ENCODE measurements around the gene KCNA2.

DNA sequence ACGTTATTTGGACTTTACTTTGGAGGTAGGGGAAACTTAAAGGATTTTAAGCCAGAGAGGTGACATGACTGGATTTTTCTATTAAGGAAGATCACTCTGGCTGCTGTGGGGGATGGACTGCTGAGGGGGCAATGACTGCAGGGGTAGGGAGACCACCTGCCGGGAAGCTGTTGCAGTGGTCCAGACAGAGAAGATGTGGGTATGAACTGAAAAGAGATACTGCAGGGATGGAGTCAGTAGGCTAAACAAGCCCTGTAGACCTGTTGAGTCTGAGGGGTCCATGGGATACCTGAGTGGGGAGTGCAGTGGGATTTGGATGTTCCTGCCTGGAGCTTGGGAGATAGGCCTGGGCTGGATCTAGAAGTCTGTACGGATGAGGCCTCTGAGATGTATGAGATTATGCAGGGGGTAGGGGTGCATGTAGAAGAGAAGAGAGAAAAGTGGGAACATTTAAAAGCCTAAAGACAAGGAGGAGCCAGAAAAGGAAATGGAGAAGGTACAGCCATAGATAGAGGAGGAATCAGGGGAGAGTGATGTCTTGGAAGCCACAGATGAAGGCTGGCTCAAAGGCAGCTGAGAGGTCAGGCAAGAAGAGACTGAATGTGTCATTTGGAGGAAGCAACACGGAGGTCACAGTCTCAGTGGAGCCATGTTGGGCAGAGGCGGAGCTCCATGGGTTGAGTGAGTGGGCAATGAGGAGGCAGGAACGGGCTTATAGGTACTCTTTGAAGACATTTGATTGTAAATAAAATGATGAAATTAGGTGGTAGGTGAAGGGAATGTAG is 25.9 kb upstream of the KCNA2 start:
- no peak for TF ChIP-seq POLR2A (IDR thresholded peaks at IDR 0.05; ENCODE audit: low read depth, low read length)
- TF ChIP-seq, protein P1, sequence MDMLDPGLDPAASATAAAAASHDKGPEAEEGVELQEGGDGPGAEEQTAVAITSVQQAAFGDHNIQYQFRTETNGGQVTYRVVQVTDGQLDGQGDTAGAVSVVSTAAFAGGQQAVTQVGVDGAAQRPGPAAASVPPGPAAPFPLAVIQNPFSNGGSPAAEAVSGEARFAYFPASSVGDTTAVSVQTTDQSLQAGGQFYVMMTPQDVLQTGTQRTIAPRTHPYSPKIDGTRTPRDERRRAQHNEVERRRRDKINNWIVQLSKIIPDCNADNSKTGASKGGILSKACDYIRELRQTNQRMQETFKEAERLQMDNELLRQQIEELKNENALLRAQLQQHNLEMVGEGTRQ (IDR thresholded peaks at IDR 0.05; ENCODE audit: low read depth, low read length) = no peak
- TF ChIP-seq, protein P2, sequence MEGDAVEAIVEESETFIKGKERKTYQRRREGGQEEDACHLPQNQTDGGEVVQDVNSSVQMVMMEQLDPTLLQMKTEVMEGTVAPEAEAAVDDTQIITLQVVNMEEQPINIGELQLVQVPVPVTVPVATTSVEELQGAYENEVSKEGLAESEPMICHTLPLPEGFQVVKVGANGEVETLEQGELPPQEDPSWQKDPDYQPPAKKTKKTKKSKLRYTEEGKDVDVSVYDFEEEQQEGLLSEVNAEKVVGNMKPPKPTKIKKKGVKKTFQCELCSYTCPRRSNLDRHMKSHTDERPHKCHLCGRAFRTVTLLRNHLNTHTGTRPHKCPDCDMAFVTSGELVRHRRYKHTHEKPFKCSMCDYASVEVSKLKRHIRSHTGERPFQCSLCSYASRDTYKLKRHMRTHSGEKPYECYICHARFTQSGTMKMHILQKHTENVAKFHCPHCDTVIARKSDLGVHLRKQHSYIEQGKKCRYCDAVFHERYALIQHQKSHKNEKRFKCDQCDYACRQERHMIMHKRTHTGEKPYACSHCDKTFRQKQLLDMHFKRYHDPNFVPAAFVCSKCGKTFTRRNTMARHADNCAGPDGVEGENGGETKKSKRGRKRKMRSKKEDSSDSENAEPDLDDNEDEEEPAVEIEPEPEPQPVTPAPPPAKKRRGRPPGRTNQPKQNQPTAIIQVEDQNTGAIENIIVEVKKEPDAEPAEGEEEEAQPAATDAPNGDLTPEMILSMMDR (conservative IDR thresholded peaks at IDR 0.05; ENCODE audit: low read depth, low read length) = no peak
- no peak for TF ChIP-seq SMC3 (IDR thresholded peaks at IDR 0.05; ENCODE audit: low read depth, low read length)
- no peak for TF ChIP-seq RFX5 (IDR thresholded peaks at IDR 0.05; ENCODE audit: low read depth, low read length)
- no peak for TF ChIP-seq MAFK (IDR thresholded peaks at IDR 0.05; ENCODE audit: low read depth, low read length)
- no peak for TF ChIP-seq RAD21 (IDR thresholded peaks at IDR 0.05; ENCODE audit: low read length)
- TF ChIP-seq BHLHE40 (IDR thresholded peaks at IDR 0.05; ENCODE audit: low read depth, low read length) = no peak
- no peak for TF ChIP-seq CEBPB (IDR thresholded peaks at IDR 0.05; ENCODE audit: low read depth, low read length)
- TF ChIP-seq FOS (IDR thresholded peaks at IDR 0.05; ENCODE audit: low read depth, low read length) = no peak
- TF ChIP-seq MAZ (IDR thresholded peaks at IDR 0.05; ENCODE audit: borderline replicate concordance, low read depth, low read length) = no peak
- TF ChIP-seq, protein P3, sequence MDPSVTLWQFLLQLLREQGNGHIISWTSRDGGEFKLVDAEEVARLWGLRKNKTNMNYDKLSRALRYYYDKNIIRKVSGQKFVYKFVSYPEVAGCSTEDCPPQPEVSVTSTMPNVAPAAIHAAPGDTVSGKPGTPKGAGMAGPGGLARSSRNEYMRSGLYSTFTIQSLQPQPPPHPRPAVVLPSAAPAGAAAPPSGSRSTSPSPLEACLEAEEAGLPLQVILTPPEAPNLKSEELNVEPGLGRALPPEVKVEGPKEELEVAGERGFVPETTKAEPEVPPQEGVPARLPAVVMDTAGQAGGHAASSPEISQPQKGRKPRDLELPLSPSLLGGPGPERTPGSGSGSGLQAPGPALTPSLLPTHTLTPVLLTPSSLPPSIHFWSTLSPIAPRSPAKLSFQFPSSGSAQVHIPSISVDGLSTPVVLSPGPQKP (IDR thresholded peaks at IDR 0.05; ENCODE audit: borderline replicate concordance, low read depth, low read length) = no peak
- no peak for TF ChIP-seq RCOR1 (IDR thresholded peaks at IDR 0.05; ENCODE audit: insufficient replicate concordance, low read length)
- no peak for TF ChIP-seq CHD1 (IDR thresholded peaks at IDR 0.05; ENCODE audit: low read depth, low read length)

Data from IMR-90 (cell line).